ENCODE data around the gene GRIA4. TPM values are rescaled to one million over a fixed set of nuclear protein-coding genes. Genes with fewer than 3 reads are reported as not detected.

GRIA4 gene
- total and polyA plus RNA-seq, 4 donors, result 0.38 to 3.7 TPM; not detected in 2

- WGBS, 2 donors, result 66 to 67% methylated on average over 11 of the region's 11 CpGs
- DNase-seq (no peak), ATAC-seq (ENCODE audit: low FRiP score) (no peak)
- H3K27me3 ChIP-seq (ENCODE audit: control insufficient read depth in 1 of 2, insufficient read depth in 2 of 2, low read length in 1 of 2), result no peaks in the 10 kb centered on the region
- H3K36me3 ChIP-seq (ENCODE audit: control insufficient read depth in 1 of 2, insufficient read depth in 2 of 2, low read length in 1 of 2), result no peaks in the 10 kb centered on the region
- intact Hi-C loops (cut with DNase I), result loop anchor here in 1 of 2 donors (10.0 kb wide), 1 partner anchor 64 kb away; no protein-coding TSS in a partner anchor
- no peaks in the 10 kb centered on the region for H3K4me1 ChIP-seq (ENCODE audit: control insufficient read depth in 1 of 2, insufficient read depth in 2 of 2, low read length in 2 of 2)
- no peak overlapping the region for H3K4me3 ChIP-seq (ENCODE audit: low read length in 2 of 2)
- H3K9me3 ChIP-seq (ENCODE audit: control insufficient read depth, low read length), result no peaks in the 10 kb centered on the region
- H3K27ac ChIP-seq (ENCODE audit: low read depth in 1 of 2, low read length in 2 of 2), result no peak overlapping the region
Measured at GRCh38 chr11:105719073-105719822, 109.4 kb downstream of the GRIA4 start.

GRCh38 chr11:105720096-105720495, 110.2 kb downstream of the GRIA4 start:
- H3K27ac ChIP-seq (ENCODE audit: low read depth in 1 of 2, low read length in 2 of 2), result no peak overlapping the region
- intact Hi-C loops (cut with DNase I), result no loop called here
- H3K4me3 ChIP-seq (ENCODE audit: low read length in 2 of 2), result no peak overlapping the region
- no peaks in the 10 kb centered on the region for H3K27me3 ChIP-seq (ENCODE audit: control insufficient read depth in 1 of 2, insufficient read depth in 2 of 2, low read length in 1 of 2)
- no peaks in the 10 kb centered on the region for H3K4me1 ChIP-seq (ENCODE audit: control insufficient read depth in 1 of 2, insufficient read depth in 2 of 2, low read length in 2 of 2)
- 68% methylated on average over 2 of the region's 2 CpGs for WGBS, 2 donors
- no peaks in the 10 kb centered on the region for H3K9me3 ChIP-seq (ENCODE audit: control insufficient read depth, low read length)
- no peaks in the 10 kb centered on the region for H3K36me3 ChIP-seq (ENCODE audit: control insufficient read depth in 1 of 2, insufficient read depth in 2 of 2, low read length in 1 of 2)
- DNase-seq (no peak), ATAC-seq (ENCODE audit: low FRiP score) (no peak)

GRCh38 chr11:105723269-105723668, 113.4 kb downstream of the GRIA4 start:
- intact Hi-C loops (cut with DNase I), result no loop called here
- 75 to 81% methylated on average over 3 of the region's 3 CpGs for WGBS, 2 donors

GRCh38 chr11:105732611-105733010, 122.7 kb downstream of the GRIA4 start:
- WGBS, 2 donors, result 59 to 71% methylated on average over 3 of the region's 3 CpGs
- intact Hi-C loops (cut with DNase I), result no loop called here
- H3K4me3 ChIP-seq (ENCODE audit: low read length in 2 of 2), result no peak overlapping the region
- no peaks in the 10 kb centered on the region for H3K9me3 ChIP-seq (ENCODE audit: control insufficient read depth, low read length)
- DNase-seq (no peak), ATAC-seq (ENCODE audit: low FRiP score) (no peak)
- no peaks in the 10 kb centered on the region for H3K27me3 ChIP-seq (ENCODE audit: control insufficient read depth in 1 of 2, insufficient read depth in 2 of 2, low read length in 1 of 2)
- H3K4me1 ChIP-seq (ENCODE audit: control insufficient read depth in 1 of 2, insufficient read depth in 2 of 2, low read length in 2 of 2), result no peaks in the 10 kb centered on the region
- H3K36me3 ChIP-seq (ENCODE audit: control insufficient read depth in 1 of 2, insufficient read depth in 2 of 2, low read length in 1 of 2), result no peaks in the 10 kb centered on the region
- no peak overlapping the region for H3K27ac ChIP-seq (ENCODE audit: low read depth in 1 of 2, low read length in 2 of 2)

More at GRCh38 chr11:105723269-105723668, 113.4 kb downstream of the GRIA4 start:
- H3K36me3 ChIP-seq (ENCODE audit: control insufficient read depth in 1 of 2, insufficient read depth in 2 of 2, low read length in 1 of 2), result no peaks in the 10 kb centered on the region
- no peak overlapping the region for H3K4me3 ChIP-seq (ENCODE audit: low read length in 2 of 2)
- H3K9me3 ChIP-seq (ENCODE audit: control insufficient read depth, low read length), result peaks cover 3% of the 10 kb centered on the region
- H3K27me3 ChIP-seq (ENCODE audit: control insufficient read depth in 1 of 2, insufficient read depth in 2 of 2, low read length in 1 of 2), result no peaks in the 10 kb centered on the region
- H3K4me1 ChIP-seq (ENCODE audit: control insufficient read depth in 1 of 2, insufficient read depth in 2 of 2, low read length in 2 of 2), result no peaks in the 10 kb centered on the region
- H3K27ac ChIP-seq (ENCODE audit: low read depth in 1 of 2, low read length in 2 of 2), result no peak overlapping the region
- no peak for DNase-seq
- no peak for ATAC-seq (ENCODE audit: low FRiP score)

GRCh38 chr11:105734426-105734825, 124.6 kb downstream of the GRIA4 start:
- H3K4me3 ChIP-seq (ENCODE audit: low read length in 2 of 2), result no peak overlapping the region
- H3K9me3 ChIP-seq (ENCODE audit: control insufficient read depth, low read length), result no peaks in the 10 kb centered on the region
- H3K27ac ChIP-seq (ENCODE audit: low read depth in 1 of 2, low read length in 2 of 2), result no peak overlapping the region
- no peaks in the 10 kb centered on the region for H3K4me1 ChIP-seq (ENCODE audit: control insufficient read depth in 1 of 2, insufficient read depth in 2 of 2, low read length in 2 of 2)
- DNase-seq (no peak), ATAC-seq (ENCODE audit: low FRiP score) (no peak)
- intact Hi-C loops (cut with DNase I), result no loop called here
- no peaks in the 10 kb centered on the region for H3K27me3 ChIP-seq (ENCODE audit: control insufficient read depth in 1 of 2, insufficient read depth in 2 of 2, low read length in 1 of 2)
- H3K36me3 ChIP-seq (ENCODE audit: control insufficient read depth in 1 of 2, insufficient read depth in 2 of 2, low read length in 1 of 2), result no peaks in the 10 kb centered on the region
- WGBS, 2 donors, result 34 to 52% methylated on average over 1 of the region's 1 CpG

GRCh38 chr11:105738251-105738650, 128.4 kb downstream of the GRIA4 start:
- no peaks in the 10 kb centered on the region for H3K36me3 ChIP-seq (ENCODE audit: control insufficient read depth in 1 of 2, insufficient read depth in 2 of 2, low read length in 1 of 2)
- intact Hi-C loops (cut with DNase I), result no loop called here
- DNase-seq, result no peak
- no peak for ATAC-seq (ENCODE audit: low FRiP score)
- H3K27me3 ChIP-seq (ENCODE audit: control insufficient read depth in 1 of 2, insufficient read depth in 2 of 2, low read length in 1 of 2), result no peaks in the 10 kb centered on the region
- no peak overlapping the region for H3K27ac ChIP-seq (ENCODE audit: low read depth in 1 of 2, low read length in 2 of 2)
- H3K4me1 ChIP-seq (ENCODE audit: control insufficient read depth in 1 of 2, insufficient read depth in 2 of 2, low read length in 2 of 2), result no peaks in the 10 kb centered on the region
- no peak overlapping the region for H3K4me3 ChIP-seq (ENCODE audit: low read length in 2 of 2)
- no peaks in the 10 kb centered on the region for H3K9me3 ChIP-seq (ENCODE audit: control insufficient read depth, low read length)
- WGBS, 2 donors, result 73 to 84% methylated on average over 1 of the region's 1 CpG

- Histone ChIP-seq H3K4me3 (ENCODE audit: low read length in 2 of 2) (no peak overlapping the region), H3K36me3 (ENCODE audit: control insufficient read depth in 1 of 2, insufficient read depth in 2 of 2, low read length in 1 of 2) (no peaks in the 10 kb centered on the region), H3K4me1 (ENCODE audit: control insufficient read depth in 1 of 2, insufficient read depth in 2 of 2, low read length in 2 of 2) (no peaks in the 10 kb centered on the region), H3K27ac (ENCODE audit: low read depth in 1 of 2, low read length in 2 of 2) (no peak overlapping the region), H3K9me3 (ENCODE audit: control insufficient read depth, low read length) (no peaks in the 10 kb centered on the region), H3K27me3 (ENCODE audit: control insufficient read depth in 1 of 2, insufficient read depth in 2 of 2, low read length in 1 of 2) (no peaks in the 10 kb centered on the region)
- 69 to 75% methylated on average over 5 of the region's 5 CpGs for WGBS, 2 donors
- DNase-seq, result no peak
- ATAC-seq (ENCODE audit: low FRiP score), result no peak
- intact Hi-C loops (cut with DNase I), result no loop called here
Measured at GRCh38 chr11:105738986-105739795, 129.3 kb downstream of the GRIA4 start.

- no peaks in the 10 kb centered on the region for H3K4me1 ChIP-seq (ENCODE audit: control insufficient read depth in 1 of 2, insufficient read depth in 2 of 2, low read length in 2 of 2)
- H3K4me3 ChIP-seq (ENCODE audit: low read length in 2 of 2), result no peak overlapping the region
- H3K27me3 ChIP-seq (ENCODE audit: control insufficient read depth in 1 of 2, insufficient read depth in 2 of 2, low read length in 1 of 2), result no peaks in the 10 kb centered on the region
- DNase-seq (no peak), ATAC-seq (ENCODE audit: low FRiP score) (no peak)
- no peaks in the 10 kb centered on the region for H3K9me3 ChIP-seq (ENCODE audit: control insufficient read depth, low read length)
- 87 to 90% methylated on average over 4 of the region's 4 CpGs for WGBS, 2 donors
- H3K27ac ChIP-seq (ENCODE audit: low read depth in 1 of 2, low read length in 2 of 2), result no peak overlapping the region
- intact Hi-C loops (cut with DNase I), result no loop called here
- H3K36me3 ChIP-seq (ENCODE audit: control insufficient read depth in 1 of 2, insufficient read depth in 2 of 2, low read length in 1 of 2), result no peaks in the 10 kb centered on the region
Measured at GRCh38 chr11:105740164-105740903, 130.5 kb downstream of the GRIA4 start.

Measured in aorta (tissue), 5 donors.